ENCODE data around the gene CLEC9A. TPM values are rescaled to one million over a fixed set of nuclear protein-coding genes. Genes with fewer than 3 reads are reported as not detected.

CLEC9A gene
- total and polyA plus RNA-seq, 8 donors: 0.20 to 2.6 TPM; not detected in 6

DNA sequence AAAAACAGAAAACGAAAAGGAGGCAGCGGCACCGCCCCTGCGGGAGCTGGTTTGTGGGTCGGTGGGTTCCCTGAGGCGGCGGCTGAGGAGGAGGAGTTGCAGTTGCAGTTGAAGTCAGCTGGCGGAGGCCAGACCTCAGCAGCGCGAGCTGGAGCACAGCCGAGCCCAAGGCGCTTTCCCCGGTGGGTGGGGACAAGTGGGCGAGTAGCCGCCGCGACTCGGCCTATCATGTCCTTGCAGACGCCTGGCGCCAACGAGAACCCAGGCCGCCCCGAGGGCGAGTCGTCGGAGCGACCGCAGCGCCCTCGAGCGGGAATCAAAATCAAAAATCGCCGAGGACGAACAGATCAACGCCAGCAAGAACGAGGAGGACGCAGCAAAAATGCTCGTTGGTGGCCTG, 81.0 kb downstream of the CLEC9A start:
- WGBS, 5 donors: 87 to 94% (median 91%) methylated on average over 38 of the region's 38 CpGs
- no peaks in the 10 kb centered on the region for H3K27me3 ChIP-seq
- DNase-seq: no peak
- H3K4me3 ChIP-seq: no peak overlapping the region
- no peaks in the 10 kb centered on the region for H3K4me1 ChIP-seq
- peaks cover 0 to 4% (median 0%) of the 10 kb centered on the region in 4 donors for H3K9me3 ChIP-seq
- intact Hi-C loops (cut with DNase I; ENCODE audit: low total_unique reads): no loop called here
- H3K27ac ChIP-seq: no peak overlapping the region
- H3K36me3 ChIP-seq: no peaks in the 10 kb centered on the region
- TF ChIP-seq, protein P1, sequence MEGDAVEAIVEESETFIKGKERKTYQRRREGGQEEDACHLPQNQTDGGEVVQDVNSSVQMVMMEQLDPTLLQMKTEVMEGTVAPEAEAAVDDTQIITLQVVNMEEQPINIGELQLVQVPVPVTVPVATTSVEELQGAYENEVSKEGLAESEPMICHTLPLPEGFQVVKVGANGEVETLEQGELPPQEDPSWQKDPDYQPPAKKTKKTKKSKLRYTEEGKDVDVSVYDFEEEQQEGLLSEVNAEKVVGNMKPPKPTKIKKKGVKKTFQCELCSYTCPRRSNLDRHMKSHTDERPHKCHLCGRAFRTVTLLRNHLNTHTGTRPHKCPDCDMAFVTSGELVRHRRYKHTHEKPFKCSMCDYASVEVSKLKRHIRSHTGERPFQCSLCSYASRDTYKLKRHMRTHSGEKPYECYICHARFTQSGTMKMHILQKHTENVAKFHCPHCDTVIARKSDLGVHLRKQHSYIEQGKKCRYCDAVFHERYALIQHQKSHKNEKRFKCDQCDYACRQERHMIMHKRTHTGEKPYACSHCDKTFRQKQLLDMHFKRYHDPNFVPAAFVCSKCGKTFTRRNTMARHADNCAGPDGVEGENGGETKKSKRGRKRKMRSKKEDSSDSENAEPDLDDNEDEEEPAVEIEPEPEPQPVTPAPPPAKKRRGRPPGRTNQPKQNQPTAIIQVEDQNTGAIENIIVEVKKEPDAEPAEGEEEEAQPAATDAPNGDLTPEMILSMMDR (IDR thresholded peaks at IDR 0.05): no peak
- TF ChIP-seq POLR2AphosphoS5 (IDR thresholded peaks at IDR 0.05): no peak
- no peak for TF ChIP-seq EP300 (IDR thresholded peaks at IDR 0.05)
- TF ChIP-seq POLR2A (IDR thresholded peaks at IDR 0.05): no peak

DNA sequence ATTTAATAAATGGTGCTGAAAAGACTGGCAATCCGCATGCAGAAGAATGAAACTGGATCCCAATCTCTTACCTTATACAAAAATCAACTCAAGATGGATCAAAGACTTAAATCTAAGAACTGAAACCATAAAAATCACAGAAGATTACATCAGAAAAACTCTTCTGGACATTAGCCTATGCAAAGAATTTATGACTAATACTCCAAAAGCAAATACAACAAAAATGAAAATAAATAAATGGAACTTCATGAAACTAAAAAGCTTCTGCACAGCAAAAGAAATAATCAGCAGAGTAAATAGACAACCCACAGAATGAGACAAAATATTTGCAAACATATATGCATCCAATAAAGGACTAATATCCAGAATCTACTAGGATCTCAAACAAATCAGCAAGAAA, 82.6 kb downstream of the CLEC9A start:
- TF ChIP-seq EP300 (IDR thresholded peaks at IDR 0.05): no peak
- TF ChIP-seq POLR2A (IDR thresholded peaks at IDR 0.05): no peak
- TF ChIP-seq POLR2AphosphoS5 (IDR thresholded peaks at IDR 0.05): no peak
- TF ChIP-seq, protein P1 (IDR thresholded peaks at IDR 0.05): no peak
- intact Hi-C loops (cut with DNase I; ENCODE audit: low total_unique reads): no loop called here
- Histone ChIP-seq H3K27me3 (no peaks in the 10 kb centered on the region), H3K4me1 (no peaks in the 10 kb centered on the region), H3K9me3 (peaks cover 0 to 4% (median 0%) of the 10 kb centered on the region in 4 donors), H3K27ac (no peak overlapping the region), H3K4me3 (no peak overlapping the region), H3K36me3 (no peaks in the 10 kb centered on the region)
- no peak for DNase-seq
- WGBS, 5 donors: 78 to 94% (median 85%) methylated on average over 1 of the region's 1 CpG

DNA sequence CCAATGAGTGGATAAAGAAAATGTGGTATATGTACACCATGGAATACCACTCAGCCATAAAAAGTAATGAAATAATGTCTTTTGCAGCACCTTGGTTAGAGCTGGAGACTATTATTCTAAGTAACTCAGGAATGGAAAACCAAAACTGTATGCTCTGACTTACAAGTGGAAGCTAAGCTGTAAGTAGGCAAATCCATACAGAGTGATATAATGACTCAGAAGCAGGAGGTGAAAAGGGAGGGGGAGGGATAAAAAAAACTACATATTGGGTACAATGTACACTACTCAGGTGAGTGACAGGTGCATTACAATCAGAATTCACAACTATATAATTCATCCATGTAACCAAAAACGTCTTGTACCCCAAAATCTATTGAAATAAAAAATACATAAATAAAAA, 83.4 kb downstream of the CLEC9A start:
- Histone ChIP-seq H3K9me3 (peaks cover 0 to 4% (median 0%) of the 10 kb centered on the region in 4 donors), H3K27me3 (no peaks in the 10 kb centered on the region), H3K4me3 (no peak overlapping the region), H3K4me1 (no peaks in the 10 kb centered on the region), H3K27ac (no peak overlapping the region), H3K36me3 (no peaks in the 10 kb centered on the region)
- intact Hi-C loops (cut with DNase I; ENCODE audit: low total_unique reads): no loop called here
- WGBS, 5 donors: 30 to 39% (median 37%) methylated on average over 1 of the region's 1 CpG
- TF ChIP-seq, protein P1 (IDR thresholded peaks at IDR 0.05): no peak
- TF ChIP-seq POLR2A (IDR thresholded peaks at IDR 0.05) (no peak), POLR2AphosphoS5 (IDR thresholded peaks at IDR 0.05) (no peak), EP300 (IDR thresholded peaks at IDR 0.05) (no peak)
- DNase-seq: no peak

DNA sequence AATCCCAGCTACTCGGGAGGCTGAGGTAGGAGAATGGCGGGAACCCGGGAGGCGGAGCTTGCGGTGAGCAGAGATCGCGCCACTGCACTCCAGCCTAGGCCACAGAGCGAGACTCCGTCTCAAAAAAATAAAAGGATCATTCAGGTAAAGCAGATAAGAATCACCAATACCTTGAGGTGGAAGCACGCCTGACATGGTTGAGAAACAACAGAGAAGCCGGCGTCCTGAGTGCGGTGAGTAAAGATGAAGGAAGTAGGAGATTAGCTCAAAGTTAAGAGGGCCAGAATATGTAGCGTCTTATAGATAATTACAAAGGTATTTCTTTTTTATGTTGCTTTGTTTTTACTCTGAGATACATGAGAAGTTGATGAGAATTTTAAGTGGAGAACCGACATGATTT, 84.8 kb downstream of the CLEC9A start:
- DNase-seq: no peak
- TF ChIP-seq POLR2A (IDR thresholded peaks at IDR 0.05) (no peak), EP300 (IDR thresholded peaks at IDR 0.05) (no peak), POLR2AphosphoS5 (IDR thresholded peaks at IDR 0.05) (no peak)
- TF ChIP-seq, protein P1 (IDR thresholded peaks at IDR 0.05): no peak
- Histone ChIP-seq H3K36me3 (no peaks in the 10 kb centered on the region), H3K27me3 (no peaks in the 10 kb centered on the region), H3K9me3 (peaks cover 0 to 4% (median 0%) of the 10 kb centered on the region in 4 donors), H3K4me3 (no peak overlapping the region), H3K27ac (no peak overlapping the region), H3K4me1 (no peaks in the 10 kb centered on the region)
- WGBS, 5 donors: 85 to 90% (median 88%) methylated on average over 15 of the region's 15 CpGs
- intact Hi-C loops (cut with DNase I; ENCODE audit: low total_unique reads): no loop called here

Other genes starting within 250 kb of the CLEC9A start
- gene KLRF1, start 203.2 kb upstream of the CLEC9A start, total RNA-seq: 1 to 10 TPM in 2 of 5 donors, not detected in 3; 2.2 to 4.5 TPM
- 1 to 10 TPM in 2 of 3 donors, under 1 TPM in 1; 0.78 to 3.2 (median 1.9) TPM for gene KLRF1, start 203.2 kb upstream of the CLEC9A start, polyA plus RNA-seq
- 10 to 100 TPM in 2 of 5 donors, 1 to 10 TPM in 1, under 1 TPM in 2; 0.87 to 30.1 (median 1.2) TPM for gene CLEC2B, start 161.3 kb upstream of the CLEC9A start, total RNA-seq
- 10 to 100 TPM in 2 of 3 donors, 1 to 10 TPM in 1; 8.6 to 10.8 (median 10.7) TPM for gene CLEC2B, start 161.3 kb upstream of the CLEC9A start, polyA plus RNA-seq
- gene KLRF2, start 149.2 kb upstream of the CLEC9A start, total RNA-seq: not detected
- gene KLRF2, start 149.2 kb upstream of the CLEC9A start, polyA plus RNA-seq: not detected
- not detected for gene CLEC2A, start 98.3 kb upstream of the CLEC9A start, total RNA-seq
- gene CLEC2A, start 98.3 kb upstream of the CLEC9A start, polyA plus RNA-seq: not detected
- 1 to 10 TPM in 1 of 5 donors, under 1 TPM in 1, not detected in 3; 0.43 to 1.1 TPM for gene CLEC12A, start 59.3 kb upstream of the CLEC9A start, total RNA-seq
- gene CLEC12A, start 59.3 kb upstream of the CLEC9A start, polyA plus RNA-seq: 1 to 10 TPM in 1 of 3 donors, under 1 TPM in 1, not detected in 1; 0.60 to 2.1 TPM
- gene CLEC1B, start 31.6 kb upstream of the CLEC9A start, total RNA-seq: under 1 TPM in 1 of 5 donors, not detected in 4; 0.92 TPM
- gene CLEC1B, start 31.6 kb upstream of the CLEC9A start, polyA plus RNA-seq: not detected
- gene CLEC12B, start 20.1 kb upstream of the CLEC9A start, total RNA-seq: under 1 TPM in 1 of 5 donors, not detected in 4; 0.37 TPM
- not detected for gene CLEC12B, start 20.1 kb upstream of the CLEC9A start, polyA plus RNA-seq
- 1 to 10 TPM in 1 of 5 donors, under 1 TPM in 2, not detected in 2; 0.58 to 4.6 (median 0.87) TPM for gene CLEC1A, start 68.3 kb downstream of the CLEC9A start, total RNA-seq
- gene CLEC1A, start 68.3 kb downstream of the CLEC9A start, polyA plus RNA-seq: 1 to 10 TPM in 2 of 3 donors, under 1 TPM in 1; 0.46 to 3.4 (median 1.1) TPM
- 10 to 100 TPM in 2 of 5 donors, 1 to 10 TPM in 1, under 1 TPM in 1, not detected in 1; 0.87 to 20.1 (median 12.5) TPM for gene CLEC7A, start 99.5 kb downstream of the CLEC9A start, total RNA-seq
- gene CLEC7A, start 99.5 kb downstream of the CLEC9A start, polyA plus RNA-seq: 1 to 10 TPM; 1.9 to 4.2 (median 2.1) TPM
- gene OLR1, start 141.4 kb downstream of the CLEC9A start, total RNA-seq: 1 to 10 TPM in 2 of 5 donors, under 1 TPM in 1, not detected in 2; 0.55 to 4.5 (median 3.8) TPM
- 1 to 10 TPM in 2 of 3 donors, under 1 TPM in 1; 0.48 to 7.4 (median 5.7) TPM for gene OLR1, start 141.4 kb downstream of the CLEC9A start, polyA plus RNA-seq
- gene TMEM52B, start 148.3 kb downstream of the CLEC9A start, total RNA-seq: under 1 TPM in 2 of 5 donors, not detected in 3; 0.14 to 0.89 TPM
- gene TMEM52B, start 148.3 kb downstream of the CLEC9A start, polyA plus RNA-seq: 1 to 10 TPM in 1 of 3 donors, under 1 TPM in 1, not detected in 1; 0.31 to 1.4 TPM
- 100 to 1,000 TPM in 2 of 5 donors, 10 to 100 TPM in 3; 28.4 to 116 (median 91.0) TPM for gene GABARAPL1, start 182.2 kb downstream of the CLEC9A start, total RNA-seq
- 100 to 1,000 TPM in 2 of 3 donors, 10 to 100 TPM in 1; 63.5 to 133 (median 126) TPM for gene GABARAPL1, start 182.2 kb downstream of the CLEC9A start, polyA plus RNA-seq